ENCODE results near the gene USH1C.

Gene USH1C

GRCh38 chr11:17575431-17576425 lies 31.5 kb upstream of the USH1C start:
- no peak for TF ChIP-seq GATA3 (IDR thresholded peaks at IDR 0.05; ENCODE audit: low read depth, low read length)

- TF ChIP-seq GATA3 (IDR thresholded peaks at IDR 0.05; ENCODE audit: low read depth, low read length), result no peak
- TF ChIP-seq GATA2 (IDR thresholded peaks at IDR 0.05; ENCODE audit: low read depth, low read length), result no peak
Measured at GRCh38 chr11:17574141-17575091, 30.2 kb upstream of the USH1C start.

GRCh38 chr11:17573526-17573925 lies 29.3 kb upstream of the USH1C start:
- TF ChIP-seq GATA2 (IDR thresholded peaks at IDR 0.05; ENCODE audit: low read depth, low read length) (no peak), GATA3 (IDR thresholded peaks at IDR 0.05; ENCODE audit: low read depth, low read length) (no peak)

- TF ChIP-seq GATA3 (IDR thresholded peaks at IDR 0.05; ENCODE audit: low read depth, low read length), result no peak
- no peak for TF ChIP-seq GATA2 (IDR thresholded peaks at IDR 0.05; ENCODE audit: low read depth, low read length)
Measured at GRCh38 chr11:17572791-17573460, 28.7 kb upstream of the USH1C start.

DNA sequence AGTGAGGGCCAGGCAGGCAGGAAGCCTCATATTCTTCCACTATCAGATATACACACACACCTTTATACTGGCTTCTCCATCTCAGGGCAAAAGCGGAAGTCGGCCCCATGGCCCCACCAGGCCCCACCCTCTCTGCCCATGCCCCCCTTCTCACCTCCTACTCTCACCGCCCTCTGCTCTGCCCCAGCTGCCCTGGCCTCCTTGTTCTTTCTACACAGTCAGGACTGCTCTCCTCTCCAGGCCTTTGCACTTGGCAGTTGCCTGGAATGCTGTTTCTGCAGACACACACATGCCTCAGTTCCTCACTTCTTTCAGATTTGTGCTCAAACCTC lies 28.1 kb upstream of the USH1C start:
- TF ChIP-seq GATA3 (IDR thresholded peaks at IDR 0.05; ENCODE audit: low read depth, low read length), result no peak
- TF ChIP-seq GATA2 (IDR thresholded peaks at IDR 0.05; ENCODE audit: low read depth, low read length), result no peak

- TF ChIP-seq GATA2 (IDR thresholded peaks at IDR 0.05; ENCODE audit: low read depth, low read length) (no peak), GATA3 (IDR thresholded peaks at IDR 0.05; ENCODE audit: low read depth, low read length) (no peak)
Measured at GRCh38 chr11:17571431-17572358, 27.5 kb upstream of the USH1C start.

DNA sequence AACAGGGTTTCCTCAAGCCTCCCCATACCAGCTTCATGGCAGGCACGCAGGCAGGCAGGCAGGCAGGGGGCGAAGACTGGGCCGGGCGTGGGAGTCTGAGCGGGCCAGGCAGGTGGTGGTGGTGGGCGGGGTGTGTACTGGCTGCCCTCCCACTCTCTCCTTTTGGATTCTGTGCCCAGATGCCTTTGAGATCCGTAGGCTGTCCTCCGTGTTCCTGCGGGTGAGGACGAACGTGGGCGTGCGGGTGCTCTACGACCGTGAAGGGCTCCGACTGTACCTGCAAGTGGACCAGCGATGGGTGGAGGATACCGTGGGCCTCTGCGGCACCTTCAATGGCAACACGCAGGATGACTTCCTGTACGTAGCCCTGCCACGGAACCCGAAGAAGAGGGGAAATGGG lies 25.8 kb upstream of the USH1C start:
- TF ChIP-seq GATA3 (IDR thresholded peaks at IDR 0.05; ENCODE audit: low read depth, low read length) (no peak), GATA2 (IDR thresholded peaks at IDR 0.05; ENCODE audit: low read depth, low read length) (no peak)

GRCh38 chr11:17568944-17569343 lies 24.7 kb upstream of the USH1C start:
- no peak for TF ChIP-seq GATA3 (IDR thresholded peaks at IDR 0.05; ENCODE audit: low read depth, low read length)

DNA sequence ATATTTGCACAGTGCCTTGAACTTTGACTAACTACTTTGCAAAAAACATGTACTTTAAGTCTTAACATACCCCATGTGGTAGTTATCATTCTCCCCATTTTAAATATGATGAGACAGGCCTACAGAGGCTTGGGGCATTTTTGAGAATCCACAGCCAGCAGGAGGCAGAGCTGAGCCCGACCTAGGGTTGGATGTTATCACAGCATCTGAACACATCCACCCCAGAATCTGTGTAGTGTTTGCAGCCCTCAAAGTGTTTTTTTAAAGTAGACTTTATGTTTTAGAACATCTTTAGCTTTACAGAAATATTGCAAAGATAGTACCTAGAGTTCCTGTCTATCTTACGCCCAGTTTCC lies 20.4 kb upstream of the USH1C start:
- TF ChIP-seq GATA2 (IDR thresholded peaks at IDR 0.05; ENCODE audit: low read depth, low read length) (no peak), GATA3 (IDR thresholded peaks at IDR 0.05; ENCODE audit: low read depth, low read length) (no peak)

DNA sequence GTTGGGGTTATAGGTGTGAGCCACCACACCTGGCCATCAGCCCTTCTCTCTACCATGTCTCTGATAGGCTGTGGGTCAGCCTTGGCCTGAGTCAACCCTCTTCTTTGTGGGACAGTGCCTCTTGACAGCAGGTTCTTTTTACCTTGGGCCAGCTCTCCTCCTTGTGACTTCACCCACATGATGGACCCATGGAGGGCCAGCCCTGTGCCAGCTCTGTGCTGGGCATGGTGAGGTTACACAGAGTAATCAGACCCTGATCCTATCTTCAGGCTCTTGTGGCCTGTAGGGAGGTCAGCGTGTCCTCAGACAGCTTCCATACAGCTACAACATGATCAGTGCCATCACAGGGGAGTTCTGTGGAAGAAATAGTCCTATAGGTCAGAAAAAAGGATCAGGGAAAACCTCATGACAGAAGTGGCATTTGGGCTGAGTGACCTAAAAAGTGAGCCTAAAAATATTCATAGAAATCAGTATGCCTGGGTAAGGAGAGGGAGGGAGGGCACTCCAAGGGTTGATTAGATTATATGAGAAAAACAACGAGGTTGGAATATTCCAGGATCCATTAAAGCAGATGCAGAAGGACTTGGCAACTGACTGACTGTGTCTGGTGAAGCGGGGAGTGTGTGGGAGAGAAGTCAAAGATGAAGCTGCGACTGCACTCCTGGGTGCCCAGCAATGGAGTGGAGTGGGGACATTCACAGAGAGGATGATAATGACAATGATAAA lies 19.9 kb upstream of the USH1C start:
- no peak for TF ChIP-seq GATA3 (IDR thresholded peaks at IDR 0.05; ENCODE audit: low read depth, low read length)
- TF ChIP-seq GATA2 (IDR thresholded peaks at IDR 0.05; ENCODE audit: low read depth, low read length), result no peak

DNA sequence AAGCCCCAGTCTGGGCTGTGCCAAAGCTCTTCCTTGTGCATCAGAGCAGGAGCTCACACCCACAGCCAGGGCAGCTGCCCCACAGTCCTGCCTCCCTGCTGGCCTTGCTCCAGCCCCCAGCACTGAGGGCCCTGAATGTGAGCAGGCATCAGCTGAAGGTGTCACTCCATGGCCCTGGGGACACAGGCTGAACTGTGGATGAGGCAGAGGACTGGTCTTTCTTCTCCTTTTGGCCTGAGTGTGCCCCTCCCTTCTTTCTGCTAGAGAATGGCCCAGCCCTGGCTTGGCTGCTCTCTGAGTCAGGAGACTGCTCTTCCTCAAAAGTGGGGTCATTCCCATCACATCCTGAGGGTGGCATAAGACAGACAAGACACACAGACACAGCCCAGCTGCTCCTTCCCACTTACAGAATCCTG lies 19.0 kb upstream of the USH1C start:
- TF ChIP-seq GATA3 (IDR thresholded peaks at IDR 0.05; ENCODE audit: low read depth, low read length) (no peak), GATA2 (IDR thresholded peaks at IDR 0.05; ENCODE audit: low read depth, low read length) (no peak)

GRCh38 chr11:17561526-17561925 lies 17.3 kb upstream of the USH1C start:
- no peak for TF ChIP-seq GATA3 (IDR thresholded peaks at IDR 0.05; ENCODE audit: low read depth, low read length)
- TF ChIP-seq GATA2 (IDR thresholded peaks at IDR 0.05; ENCODE audit: low read depth, low read length), result no peak

- TF ChIP-seq GATA3 (IDR thresholded peaks at IDR 0.05; ENCODE audit: low read depth, low read length), result no peak
- no peak for TF ChIP-seq GATA2 (IDR thresholded peaks at IDR 0.05; ENCODE audit: low read depth, low read length)
Measured at GRCh38 chr11:17561111-17561415, 16.8 kb upstream of the USH1C start.
